ENCODE data around the gene UGT1A3. TPM values are rescaled to one million over a fixed set of nuclear protein-coding genes. Genes with fewer than 3 reads are reported as not detected.

The UGT1A3 gene
- polyA plus RNA-seq, 1 donor = not detected

DNA sequence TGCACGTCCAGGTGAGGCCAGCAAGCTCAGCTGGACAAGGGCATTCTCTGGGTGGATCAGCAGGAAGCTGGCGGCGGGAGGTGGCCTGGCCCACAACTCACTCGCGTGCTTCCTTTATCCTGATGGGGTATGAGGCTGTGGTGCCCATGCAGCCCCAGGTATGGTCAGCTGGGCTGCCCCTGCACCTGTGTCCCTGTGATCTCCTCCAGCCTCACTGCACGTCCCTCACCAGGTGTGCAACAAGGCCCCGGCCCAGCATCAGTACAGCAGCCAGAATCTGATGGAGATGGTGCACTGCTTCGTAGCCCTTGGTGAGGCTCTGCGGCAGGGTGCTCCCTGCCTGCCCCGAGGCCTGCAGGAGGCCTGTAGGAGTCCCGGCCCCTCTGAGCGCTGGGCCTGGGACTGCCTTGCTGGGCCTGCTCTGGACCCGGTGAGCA is 66.9 kb downstream of the UGT1A3 start:
- no peak for DNase-seq (ENCODE audit: low read depth)

DNA sequence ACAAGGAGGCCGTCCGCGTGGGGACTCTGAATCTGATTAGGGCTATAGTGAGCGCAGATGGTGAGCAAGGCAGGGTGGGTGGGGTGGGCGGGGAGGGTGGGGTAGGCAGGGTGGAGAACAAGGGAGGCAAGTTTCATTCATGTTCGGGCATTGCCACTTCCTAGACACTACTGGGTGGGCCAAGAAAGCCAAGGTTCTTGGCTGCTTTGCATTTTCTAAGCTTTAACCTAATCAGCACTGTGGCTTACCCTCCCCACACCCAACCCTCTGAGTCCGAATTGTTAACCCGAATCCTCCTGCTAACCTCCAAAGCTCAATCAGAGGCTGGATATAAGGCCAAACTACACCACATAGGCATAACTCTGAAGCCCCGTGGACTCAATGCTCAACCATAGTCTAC is 67.4 kb downstream of the UGT1A3 start:
- DNase-seq (ENCODE audit: low read depth) = no peak

DNA sequence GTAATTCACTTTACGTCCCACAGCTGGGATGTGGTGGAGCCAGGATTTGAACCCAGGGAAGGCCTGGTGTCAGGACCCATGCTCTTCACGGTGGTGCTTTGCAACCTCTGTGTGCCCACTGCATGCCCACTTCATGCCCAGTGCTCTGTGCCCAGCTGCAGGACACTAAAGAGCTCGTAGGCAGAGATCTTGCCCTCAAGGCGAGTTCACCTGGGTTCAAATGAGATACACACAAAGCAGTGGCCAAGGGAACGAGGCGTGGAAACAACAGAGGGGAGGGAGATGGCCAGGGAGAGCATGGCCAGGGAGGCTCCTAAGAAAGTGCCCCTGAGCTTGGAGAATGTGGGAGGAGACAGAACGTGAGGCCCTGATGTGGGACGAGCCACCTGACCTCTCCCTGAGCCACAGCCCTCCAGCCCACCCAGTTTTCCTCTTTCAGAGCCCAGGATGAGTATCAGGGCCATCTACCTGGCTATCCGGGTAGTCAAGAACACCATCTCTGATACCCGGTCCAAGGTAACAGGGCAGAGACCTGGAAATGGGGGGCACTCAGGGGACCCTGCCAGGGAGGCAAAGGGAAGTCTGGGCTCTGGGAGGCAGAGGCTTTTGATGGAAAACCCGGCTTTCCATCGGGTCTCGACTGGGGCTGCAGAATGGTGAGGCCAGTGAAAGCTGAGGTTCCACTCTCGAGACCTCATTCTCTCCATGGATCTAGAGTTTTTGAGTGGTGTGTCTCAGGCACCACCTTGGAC is 69.7 kb downstream of the UGT1A3 start:
- DNase-seq (ENCODE audit: low read depth) = no peak

DNA sequence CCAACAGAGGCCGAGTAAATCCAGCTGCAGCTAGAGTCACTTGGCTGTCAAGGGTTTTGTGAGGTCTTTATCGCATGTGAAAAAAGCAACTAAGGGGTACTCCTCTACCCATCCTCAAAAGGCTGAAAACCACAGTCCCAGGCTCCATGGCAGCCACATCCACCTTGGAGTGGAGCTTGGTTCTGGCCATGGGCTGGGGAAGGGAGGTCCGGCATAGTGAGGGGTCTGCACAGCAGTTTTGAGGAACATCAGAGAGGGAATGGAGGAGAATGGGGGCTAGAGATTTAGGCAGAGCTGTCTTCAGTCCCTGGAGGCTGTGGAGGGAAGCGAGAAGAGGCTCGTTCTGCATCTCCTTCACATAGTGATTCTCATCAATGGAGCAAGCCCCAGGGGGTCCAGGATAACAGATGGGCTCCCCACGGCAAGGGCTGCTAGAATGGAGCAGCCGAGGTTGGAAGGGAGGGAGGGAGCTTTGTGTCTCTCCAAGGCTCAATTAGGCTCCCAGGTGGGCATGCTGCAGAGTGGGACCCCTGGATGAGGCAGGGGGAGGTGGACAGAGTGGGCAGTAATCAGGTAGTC is 70.3 kb downstream of the UGT1A3 start:
- no peak for DNase-seq (ENCODE audit: low read depth)

DNA sequence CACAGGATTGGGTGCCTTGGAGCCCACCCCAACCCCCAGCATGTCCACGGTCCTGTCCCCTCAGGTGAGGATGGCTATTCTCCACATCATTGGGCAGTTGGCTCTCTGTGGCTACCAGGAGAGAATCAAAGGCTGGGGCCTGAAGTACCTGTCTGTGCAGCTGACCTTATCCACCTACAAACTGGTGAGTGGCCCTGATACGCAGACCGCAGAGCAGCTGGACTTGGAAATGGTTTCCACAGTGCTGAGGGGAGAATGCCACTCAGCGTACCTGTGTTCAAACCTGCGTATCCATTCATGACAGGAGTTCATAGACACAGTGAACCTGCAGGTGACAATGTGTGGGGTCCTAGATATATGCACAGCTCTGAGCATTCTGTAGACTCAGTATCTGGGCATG is 70.9 kb downstream of the UGT1A3 start:
- DNase-seq (ENCODE audit: low read depth) = no peak

DNA sequence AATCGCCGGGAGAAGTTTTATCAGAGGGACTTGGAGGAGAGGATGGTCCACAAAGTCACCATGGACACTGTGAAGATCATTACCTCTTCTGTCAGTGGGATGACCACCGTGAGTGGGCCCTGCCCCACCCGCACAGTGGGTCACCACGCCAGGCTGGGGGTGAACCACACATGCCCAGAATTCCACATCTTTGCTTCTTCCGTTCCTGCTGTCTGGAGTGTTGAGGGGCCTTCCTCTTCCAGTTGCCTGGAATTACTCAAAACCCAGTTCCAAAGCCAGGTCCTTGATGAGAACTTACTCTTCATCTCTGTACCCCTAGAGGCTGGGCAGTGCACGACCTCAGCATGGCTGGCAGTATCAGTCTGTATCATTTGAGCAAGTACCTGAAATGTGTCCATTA is 71.4 kb downstream of the UGT1A3 start:
- DNase-seq (ENCODE audit: low read depth) = no peak

DNA sequence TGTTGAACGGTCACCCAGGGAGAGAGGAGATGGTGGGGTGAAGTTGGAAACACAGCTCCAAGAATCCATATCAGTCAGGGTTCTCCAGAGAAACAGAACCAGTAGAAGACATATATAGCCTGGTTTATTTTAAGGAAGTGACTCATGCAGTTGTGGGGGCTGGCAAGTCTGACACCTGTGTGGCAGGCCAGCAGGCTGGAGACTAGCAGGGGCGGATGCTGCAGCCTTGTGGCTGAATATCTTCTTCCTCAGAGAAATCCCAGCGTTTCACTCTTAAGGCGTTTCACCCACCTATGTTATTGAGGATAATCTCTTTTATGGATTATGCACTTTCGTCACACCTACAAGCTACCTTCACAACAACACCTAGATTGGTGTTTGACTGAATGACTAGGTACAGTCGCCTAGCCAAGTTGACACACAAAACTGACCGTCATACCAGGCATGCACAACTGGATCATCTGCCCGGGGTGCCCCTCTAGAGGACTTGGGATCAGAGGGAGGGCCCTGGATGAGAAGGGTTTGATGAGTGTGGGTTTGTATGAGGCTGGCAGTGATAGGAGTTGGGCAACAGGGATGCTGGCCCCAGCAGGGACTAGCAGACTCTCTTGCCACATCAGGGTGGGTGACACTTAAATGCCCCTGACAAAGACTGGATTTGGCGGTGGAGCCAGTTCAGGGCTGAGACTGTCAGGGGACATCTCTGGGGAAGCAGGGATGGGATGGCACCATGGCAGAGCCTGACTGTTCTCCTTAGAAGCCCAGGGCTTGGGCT is 72.7 kb downstream of the UGT1A3 start:
- DNase-seq (ENCODE audit: low read depth) = no peak

DNA sequence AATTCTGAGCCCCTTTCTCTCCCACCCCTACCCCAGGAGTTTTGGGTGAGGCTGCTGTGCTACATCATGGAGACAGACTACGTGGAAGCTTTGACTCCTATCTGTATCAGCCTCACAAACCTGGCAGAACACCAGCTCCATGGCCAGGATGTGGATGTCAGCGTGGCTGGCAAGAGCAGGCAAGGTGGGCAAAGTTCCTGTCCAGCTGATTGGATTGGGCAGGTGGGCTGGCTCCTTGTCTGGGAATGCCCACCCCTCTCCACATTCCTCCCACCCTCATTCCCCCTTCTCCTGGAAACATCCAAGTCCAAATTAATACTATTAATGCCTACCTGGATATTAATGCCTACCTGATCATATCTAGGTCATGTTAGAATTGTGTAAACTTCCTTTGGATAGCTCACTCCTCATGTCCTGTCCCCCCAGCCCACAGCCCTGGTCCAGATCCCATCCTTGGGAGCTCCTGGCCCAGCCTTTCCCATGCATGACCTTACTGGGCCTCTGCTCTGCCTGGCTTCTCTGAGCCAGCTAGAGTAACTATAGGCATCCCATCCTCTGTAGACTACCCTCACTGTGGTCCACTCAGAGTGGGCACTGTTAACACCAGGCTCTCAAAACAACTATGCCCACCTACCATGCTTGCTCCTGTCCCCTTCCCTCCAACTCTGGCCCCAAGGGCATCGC is 73.4 kb downstream of the UGT1A3 start:
- DNase-seq (ENCODE audit: low read depth) = no peak

DNA sequence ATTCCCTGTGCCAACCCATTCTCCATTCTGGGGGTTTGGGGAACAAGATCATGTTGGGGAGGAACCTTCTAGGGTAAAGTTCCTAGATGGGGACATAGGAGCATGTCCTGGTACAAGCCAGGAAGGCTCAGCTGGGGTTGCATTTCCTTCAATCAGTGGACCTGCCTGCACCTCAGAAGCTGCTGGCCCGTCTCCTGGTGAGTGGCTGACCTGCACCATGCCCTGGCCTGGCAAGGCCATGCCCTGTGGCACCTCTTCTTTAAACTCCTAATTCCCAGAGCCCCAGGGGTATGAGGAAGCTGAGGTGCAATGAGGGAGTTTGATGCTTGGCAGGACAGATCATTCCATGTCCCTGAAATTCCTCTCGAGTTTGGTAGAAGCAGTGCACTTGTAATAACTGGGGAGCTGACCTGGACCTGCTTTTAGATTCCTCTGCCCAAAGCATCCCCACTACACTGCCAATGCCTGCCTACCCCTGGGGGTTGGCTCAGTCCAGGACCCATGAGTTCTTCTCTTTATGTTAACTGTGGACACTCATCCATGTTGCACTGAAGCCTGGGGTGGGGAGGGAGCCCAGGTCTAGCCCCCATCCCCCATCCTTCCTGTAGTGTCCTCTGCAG is 74.6 kb downstream of the UGT1A3 start:
- no peak for DNase-seq (ENCODE audit: low read depth)

DNA sequence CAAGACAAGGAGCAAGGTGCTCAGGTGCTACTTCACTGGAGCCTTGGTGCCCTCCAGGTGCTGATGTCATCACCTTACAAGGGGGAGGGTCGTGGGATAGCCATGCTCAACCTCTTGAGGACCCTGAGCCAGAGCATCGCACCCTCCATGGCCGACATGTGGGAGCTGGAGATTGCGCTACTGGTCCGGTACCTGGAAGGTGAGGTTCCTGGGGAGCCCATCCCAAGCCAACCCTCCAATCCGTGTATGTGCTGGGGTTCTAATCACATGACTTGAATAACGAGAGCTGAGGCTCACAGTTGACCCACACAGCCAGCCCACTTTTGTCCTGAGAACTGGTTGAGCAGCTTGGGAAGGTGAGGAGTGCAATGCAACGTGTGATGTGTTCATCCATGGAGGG is 75.2 kb downstream of the UGT1A3 start:
- no peak for DNase-seq (ENCODE audit: low read depth)

DNA sequence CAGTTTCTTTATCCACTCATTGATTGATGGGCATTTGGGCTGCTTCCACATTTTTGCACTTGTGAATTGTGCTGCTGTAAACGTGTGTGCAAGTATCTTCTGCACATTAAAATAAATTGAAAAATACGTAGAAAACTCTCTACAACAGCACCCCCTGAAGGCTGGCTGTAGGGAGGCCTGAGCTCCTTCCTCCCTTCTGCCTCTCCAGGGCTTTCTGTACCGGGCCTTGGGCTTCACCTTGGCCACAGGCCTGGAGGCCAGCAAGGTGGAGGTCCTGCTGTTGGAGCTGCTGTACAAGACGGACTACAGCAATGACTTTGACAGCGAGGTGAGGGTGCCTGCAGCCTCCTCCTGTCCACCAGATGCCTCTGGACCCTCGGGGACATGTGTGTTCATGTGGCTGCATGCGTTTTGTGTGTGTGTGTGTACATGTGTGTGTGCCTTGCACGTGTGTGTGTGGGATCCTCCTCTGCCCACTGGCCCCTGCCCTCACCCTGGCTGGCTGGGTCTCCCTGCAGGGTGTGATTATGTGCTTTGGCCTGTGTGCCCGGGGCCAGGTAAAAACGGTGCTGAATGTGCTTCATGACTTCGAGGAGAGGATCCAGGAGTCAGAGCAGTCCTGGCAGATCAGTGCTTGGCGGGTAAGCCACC is 78.5 kb downstream of the UGT1A3 start:
- DNase-seq (ENCODE audit: low read depth) = no peak

DNA sequence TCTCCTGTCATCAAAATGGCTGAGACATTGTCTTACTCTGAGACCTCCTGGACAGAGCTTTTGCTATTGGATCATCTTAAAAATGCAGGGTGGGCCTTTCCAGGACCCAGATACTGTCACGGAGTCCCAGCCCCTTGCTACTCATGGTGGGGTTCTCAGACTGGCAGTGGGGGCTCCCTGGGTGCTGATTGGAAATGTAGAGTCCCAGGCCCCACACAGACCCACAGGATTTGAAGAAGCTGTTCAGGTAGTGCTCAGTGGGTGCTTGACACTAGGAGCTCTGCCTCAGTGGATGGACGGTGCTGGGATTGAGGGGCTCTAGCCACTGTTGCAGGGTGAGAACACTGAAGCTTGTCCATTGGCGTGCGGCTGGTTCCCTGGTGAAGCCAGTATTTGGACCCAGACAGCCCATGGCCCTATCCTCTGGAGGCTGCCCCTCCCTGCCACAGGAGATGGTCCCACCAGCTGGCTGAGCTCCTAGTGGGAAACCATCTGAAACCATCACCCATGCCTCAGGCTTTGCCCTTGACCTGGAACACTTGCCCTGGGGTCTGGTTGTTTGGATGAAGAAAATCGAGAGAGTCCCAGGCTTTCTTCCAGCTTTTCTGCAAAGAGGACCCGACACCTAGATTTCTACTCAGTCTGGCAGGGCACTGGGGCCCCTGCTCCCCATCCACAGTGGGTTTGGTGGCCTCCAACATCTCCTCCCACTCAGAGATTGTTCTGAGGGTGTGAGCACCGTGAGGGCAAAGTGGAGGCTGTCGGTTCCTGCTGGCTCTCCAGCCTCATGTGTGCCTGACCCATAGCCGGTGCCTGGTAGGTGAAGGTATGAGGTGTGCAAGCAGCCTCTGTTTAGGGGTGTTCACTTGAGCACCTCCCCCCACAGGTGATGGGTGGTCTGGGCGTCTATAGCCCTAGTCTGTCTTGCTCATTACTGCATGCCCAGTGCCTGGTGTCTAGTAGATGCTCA is 79.4 kb downstream of the UGT1A3 start:
- no peak for DNase-seq (ENCODE audit: low read depth)

DNA sequence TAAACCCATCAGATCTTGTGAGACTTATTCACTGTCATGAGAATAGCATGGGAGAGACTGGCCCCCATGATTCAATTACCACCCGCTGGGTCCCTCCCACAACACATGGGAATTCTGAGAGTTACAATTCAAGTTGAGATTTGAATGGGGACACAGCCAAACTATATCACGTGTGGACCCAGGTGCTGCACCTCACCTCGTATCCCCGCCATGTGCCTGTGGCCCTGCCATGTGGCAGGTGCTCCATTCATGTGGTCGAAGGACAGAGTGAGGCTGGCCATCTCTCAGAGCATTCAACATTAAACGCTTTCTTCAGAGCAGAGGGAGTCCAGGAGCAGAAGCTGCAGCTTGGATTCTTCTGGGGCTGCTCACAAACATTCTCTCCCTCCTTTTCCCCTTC is 81.5 kb downstream of the UGT1A3 start:
- no peak for DNase-seq (ENCODE audit: low read depth)

DNA sequence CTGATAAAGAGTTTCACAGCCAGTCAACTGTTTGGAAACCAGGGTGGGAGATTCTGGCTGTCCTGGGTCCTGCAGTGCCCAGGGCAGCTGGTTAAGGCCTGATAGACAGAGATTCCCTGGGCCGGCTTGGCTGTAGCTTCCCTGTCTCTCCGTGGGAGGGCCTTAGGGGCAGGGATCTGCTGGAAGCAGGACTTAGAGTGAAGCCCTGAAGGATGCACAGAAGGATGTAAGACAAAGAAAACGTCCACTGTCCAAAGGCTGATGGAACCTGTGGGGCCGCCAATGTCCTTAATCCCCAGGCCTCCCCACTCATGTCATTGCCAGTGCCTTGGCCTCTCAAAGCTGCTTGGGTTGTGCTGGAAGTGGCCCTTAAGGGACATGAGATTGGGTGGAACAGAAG is 82.2 kb downstream of the UGT1A3 start:
- DNase-seq (ENCODE audit: low read depth) = no peak

DNA sequence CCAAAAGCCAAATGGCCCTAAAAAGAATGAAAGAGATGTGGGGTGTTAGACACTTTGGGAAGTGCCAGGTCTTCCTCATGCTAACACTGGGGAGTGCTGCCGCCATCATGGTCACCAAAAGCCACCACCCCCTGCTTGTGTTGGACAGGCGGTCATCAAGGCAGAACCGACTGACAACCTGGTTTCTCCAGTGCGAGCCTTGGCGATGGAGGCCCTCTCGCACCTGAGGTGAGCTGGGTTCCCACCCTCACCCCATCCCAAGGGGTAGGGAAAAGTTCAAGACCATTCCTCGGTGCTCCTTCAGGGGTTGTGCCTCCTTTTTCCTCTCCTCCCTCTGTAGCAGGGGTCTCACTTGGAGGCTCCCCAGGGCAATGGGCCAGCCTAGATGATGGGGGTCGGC is 82.9 kb downstream of the UGT1A3 start:
- no peak for DNase-seq (ENCODE audit: low read depth)

DNA sequence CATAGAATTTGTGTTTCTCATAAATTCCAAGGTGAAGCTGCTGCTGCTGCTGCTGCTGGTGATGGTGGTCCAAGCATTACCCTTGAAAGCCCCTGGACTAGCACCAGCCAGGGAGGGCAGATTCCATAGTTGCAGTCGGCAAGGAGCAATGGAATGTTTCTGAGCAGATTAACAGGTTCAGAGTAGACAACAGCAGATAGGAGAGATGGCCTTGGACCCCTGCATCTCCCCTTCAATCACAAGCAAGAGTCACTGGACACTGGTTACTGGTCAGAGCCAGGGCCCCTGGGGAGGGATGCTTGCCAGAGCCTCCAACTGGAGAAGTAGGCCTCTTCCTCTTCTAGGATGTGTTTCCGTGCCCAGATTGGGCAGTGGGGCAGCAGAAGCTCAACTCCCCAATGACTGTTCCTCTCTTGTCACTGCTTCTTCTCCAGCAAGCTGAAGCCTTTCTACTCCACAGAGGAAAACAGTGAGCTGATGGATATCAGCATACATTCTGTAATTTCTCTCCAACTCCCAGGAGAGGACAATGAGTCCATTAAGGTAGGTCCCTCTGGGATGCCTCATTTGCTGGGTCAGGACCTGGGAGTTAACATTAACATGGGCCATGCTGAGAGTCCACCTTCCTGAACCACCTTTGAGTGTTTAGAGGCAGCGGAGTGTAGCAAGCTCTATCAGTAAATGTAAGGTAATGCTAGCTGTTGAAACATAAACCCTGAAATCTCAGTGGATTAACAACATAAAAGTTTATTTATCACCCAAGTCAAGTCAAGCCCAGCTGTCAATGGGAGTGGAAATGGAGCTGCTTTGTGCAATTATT is 84.6 kb downstream of the UGT1A3 start:
- DNase-seq (ENCODE audit: low read depth) = no peak

DNA sequence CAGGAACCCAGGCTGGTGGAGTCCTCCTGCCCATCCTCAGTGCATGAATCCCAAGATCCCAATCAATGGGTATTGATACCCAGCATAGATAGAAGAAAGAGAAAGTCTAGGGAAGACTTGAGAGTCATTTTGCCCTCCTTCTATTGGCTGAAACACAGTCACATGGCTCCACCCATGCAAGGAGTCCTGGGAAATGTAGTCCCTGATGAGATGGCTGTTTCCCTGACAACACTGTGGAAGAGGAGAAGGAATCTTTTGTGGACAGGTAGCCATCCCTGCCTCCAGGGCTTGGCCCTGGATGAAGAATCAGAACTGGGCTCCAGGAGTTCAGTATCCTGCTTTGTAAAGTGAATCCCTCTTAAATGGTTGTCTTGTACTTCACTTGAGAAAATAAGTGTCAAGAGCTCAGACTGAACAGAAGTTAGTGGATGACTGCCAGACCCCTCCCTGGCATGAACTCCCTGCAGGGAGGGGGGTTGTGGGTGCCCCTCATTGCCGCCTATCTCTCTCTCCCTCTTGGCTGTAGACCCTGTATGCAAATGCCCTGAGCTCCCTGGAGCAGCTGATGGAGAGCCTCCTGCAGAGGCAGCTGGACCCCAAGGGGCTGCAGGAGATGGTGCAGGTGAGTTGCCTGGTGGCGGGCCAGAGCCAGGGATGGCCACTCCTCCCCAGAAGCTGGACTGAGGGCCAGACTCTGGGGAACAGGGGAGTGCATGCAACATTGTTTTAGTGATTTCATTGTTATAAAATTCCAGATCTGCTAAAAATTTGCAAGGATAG is 85.4 kb downstream of the UGT1A3 start:
- DNase-seq (ENCODE audit: low read depth) = no peak

DNA sequence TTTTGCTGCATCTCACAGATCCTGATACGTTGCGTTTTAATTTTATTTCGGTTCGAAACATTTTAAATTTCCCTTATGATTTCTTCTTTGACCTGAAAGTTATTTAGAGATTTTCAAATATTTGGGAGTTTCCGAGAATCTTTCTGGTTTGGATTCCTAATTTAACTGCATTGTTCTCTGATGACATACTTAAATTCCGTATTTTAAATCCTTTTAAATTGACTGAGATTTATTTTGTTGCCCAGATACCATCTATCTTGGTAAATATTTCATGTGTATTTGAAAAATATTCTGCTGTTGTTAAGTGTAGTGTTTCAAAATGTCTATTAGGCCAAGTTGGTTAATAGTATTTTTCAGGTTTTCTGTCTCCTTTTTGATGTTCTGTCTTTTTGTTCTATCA is 87.0 kb downstream of the UGT1A3 start:
- no peak for DNase-seq (ENCODE audit: low read depth)

DNA sequence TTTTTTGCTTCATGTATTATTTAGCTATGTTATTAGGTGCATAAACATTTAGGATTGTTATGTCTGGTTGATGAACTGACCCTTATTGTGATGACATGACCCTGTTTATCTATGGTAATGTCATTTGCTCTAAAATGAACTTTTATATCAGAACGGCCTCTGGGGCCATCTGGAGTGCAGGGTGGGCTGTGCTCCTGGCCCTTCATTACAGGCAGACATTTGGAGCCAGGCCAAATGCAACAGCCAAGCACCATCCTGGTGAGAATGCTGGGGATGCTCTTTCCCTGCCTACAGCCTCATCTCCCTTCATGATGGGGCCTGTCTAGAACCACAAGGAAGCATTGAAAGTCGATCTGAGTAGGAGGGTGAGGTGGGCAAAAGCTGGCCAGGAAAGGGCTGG is 87.5 kb downstream of the UGT1A3 start:
- DNase-seq (ENCODE audit: low read depth) = no peak
